Fibroblast of skin of back (primary cell): ENCODE measurements around the gene HDHD2. TPM values are rescaled to one million over a fixed set of nuclear protein-coding genes. Genes with fewer than 3 reads are reported as not detected.
"Not testable (repeated sequence)": the region's sequence is repeated elsewhere in the genome, so short reads cannot be mapped to it uniquely, and the experiment has no call there.

Source experiments
- DNase-seq: peaks from one replicate; pipeline ENCODE4 v3.0.0-alpha.2; 2013
- polyA plus RNA-seq, 2 experiments: library from polyadenylated mRNA; unstranded; fragments of 120-200 nt; gene quantifications; one replicate each; pipeline ENCODE4 v1.2.1, GENCODE V29; 2013; ENCODE audit not compliant: insufficient read length in 2 of 2

HDHD2 gene, protein sequence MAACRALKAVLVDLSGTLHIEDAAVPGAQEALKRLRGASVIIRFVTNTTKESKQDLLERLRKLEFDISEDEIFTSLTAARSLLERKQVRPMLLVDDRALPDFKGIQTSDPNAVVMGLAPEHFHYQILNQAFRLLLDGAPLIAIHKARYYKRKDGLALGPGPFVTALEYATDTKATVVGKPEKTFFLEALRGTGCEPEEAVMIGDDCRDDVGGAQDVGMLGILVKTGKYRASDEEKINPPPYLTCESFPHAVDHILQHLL
- 9.7 TPM for polyA plus RNA-seq (2013, experiment 1 of 2; ENCODE audit: insufficient read length)
- polyA plus RNA-seq (2013, experiment 2 of 2; ENCODE audit: insufficient read length): 10.8 TPM

DNA sequence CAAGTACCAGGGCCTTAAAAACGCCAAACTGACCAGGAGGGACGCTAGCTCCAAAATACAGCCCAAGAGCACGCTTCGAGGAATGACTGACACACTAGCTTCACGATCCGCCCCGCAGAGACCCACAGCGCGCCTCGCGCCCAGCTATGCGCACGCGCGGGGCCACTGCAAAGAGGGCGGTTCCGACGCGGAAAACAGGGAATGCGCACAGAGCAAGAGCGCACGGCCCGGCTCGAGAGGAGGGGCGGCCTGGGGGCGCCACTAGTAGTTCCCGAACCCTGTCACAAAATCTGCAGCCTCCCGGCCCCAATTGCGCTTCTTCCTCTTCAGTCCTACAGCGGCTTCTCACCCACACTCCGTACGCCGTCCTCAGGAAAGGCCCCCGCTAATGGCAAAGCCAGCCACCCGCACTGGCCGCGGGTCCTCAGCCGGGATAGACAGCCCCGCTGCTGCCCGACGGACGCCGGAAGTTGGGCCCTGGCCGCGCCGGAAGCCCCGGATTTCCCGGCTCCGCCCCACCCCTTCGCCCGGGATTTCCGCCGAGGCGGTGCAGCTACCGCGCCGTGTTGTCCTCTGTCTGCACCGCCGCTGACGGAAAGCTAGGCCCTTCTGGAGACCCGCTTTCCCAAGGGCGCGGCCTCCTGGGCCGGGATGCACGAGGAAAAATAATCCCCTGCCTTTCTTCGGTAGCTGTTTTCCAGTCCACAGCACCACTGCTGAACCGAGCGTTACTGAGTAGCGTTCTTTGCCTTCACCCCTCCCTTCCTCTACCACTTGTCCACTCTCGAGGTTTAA, at the start of gene HDHD2:
TSS of gene HDHD2 (minus strand) at position 472 of the 795 bp plus-strand sequence. CDS start 14,061 bp downstream, outside the sequence.
- peak; percentile 82 for DNase-seq

DNA sequence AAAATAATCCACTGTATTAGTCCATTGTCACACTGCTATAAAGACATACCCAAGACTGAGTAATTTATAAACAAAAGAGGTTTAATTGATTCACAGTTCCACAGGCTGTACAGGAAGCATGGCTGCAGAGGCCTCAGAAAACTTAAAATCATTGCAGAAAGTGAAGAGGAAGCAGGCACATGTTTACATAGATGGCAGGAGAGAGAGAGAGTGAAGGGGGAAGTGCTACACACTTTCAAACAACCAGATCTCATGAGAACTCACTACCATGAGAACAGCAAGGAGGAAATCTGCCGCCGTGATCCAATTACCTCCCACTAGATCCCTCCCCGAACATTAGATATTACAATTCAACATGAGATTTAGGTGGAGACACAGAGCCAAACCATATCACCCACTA, 45.7 kb upstream of the HDHD2 start:
- DNase-seq: not testable (repeated sequence)

DNA sequence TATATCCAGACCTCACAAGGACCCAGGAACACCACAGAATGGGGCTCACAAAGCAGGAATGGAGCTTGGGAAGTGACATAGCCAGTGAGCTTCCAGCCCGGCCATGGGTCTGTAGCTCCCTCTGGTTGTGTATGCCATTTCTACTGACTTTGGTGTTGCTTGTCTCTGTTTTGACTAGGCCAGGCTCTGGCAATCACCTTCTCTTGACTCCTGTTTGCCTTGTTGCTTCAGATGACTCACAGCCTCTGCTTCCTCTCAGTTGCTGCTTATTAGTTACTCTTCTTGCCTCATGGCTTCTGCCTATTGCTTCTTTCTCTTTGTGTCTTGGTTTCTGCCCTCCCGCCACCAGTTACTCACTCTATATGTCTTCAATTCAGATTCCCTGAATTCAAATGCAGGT, 41.7 kb upstream of the HDHD2 start:
- no peak for DNase-seq

DNA sequence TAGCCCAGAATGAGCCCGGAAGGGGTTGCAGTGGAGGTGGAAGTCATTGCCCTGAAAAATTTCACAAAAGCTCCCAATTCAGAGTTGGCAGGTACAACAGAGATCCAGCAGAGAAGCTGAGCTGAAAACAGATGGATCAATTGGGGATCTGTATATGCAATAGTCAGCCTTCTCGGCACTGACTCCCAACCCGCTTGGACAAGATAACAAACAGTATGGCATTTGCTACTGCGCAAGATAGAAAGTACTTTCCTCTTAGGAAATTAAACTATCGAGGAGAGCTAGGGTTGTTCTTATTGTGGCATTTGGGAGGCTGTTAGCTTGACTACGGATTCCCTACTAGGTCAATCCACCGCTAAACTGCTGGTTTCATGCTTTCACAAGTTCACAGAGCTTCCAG, 37.4 kb upstream of the HDHD2 start:
- DNase-seq: no peak

- DNase-seq: peak; percentile 16
Observed at GRCh38 chr18:47184419-47185050, 34.2 kb upstream of the HDHD2 start.

GRCh38 chr18:47182156-47182555, 31.9 kb upstream of the HDHD2 start:
- DNase-seq: not testable (repeated sequence)

- no peak for DNase-seq
Observed at GRCh38 chr18:47180765-47181164, 30.5 kb upstream of the HDHD2 start.

DNA sequence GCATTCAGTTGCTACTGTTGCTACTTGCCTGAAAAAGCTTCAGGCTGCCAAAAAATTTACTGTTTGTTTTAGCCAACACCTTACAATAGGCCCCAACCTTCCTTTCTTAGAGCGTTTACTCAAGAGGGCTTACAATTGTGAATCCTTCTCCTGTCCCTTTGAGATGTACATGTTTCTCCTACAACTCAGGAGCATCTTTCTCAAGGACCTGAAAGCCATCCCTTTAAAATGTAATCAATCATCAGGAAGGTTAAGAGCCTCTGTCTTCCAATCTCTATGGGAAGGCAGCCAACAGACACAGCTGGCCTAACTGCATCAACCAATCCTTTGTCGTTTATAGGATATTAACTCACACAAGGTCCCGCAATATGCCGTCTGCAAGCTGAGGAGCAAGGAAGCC, 29.2 kb upstream of the HDHD2 start:
- DNase-seq: no peak

- DNase-seq: peak; percentile 91
Observed at GRCh38 chr18:47175898-47176575, 25.7 kb upstream of the HDHD2 start, which contains the start of gene IER3IP1. IER3IP1 (minus strand) TSS chr18:47176364; CDS start chr18:47176277, 87 bp downstream.

DNA sequence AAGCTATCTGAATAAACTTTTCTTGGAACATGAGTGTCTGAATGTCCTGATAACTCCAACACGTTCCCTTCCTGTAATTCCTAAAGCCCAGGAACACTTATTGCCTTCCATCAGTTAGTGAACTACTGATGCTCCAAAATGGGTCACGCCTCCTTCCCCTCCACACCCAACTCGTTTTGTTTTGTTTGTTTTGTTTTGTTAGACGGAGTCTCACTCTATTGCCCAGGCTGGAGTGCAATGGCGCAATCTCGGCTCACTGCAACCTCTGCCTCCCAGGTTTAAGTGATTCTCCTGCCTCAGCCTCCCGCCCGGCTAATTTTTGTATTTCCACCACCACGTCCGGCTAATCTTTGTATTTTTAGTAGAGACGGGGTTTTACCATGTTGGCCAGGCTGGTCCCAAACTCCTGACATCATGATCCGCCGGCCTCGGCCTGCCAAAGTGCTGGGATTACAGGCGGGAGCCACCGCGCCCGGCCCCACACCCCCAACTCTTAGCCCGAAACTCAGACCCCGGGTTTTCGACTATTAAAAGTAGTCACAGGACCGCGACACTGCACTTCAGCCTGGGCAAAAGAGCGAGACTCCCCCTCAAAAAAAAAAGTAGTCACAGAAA, 25.1 kb upstream of the HDHD2 start:
- DNase-seq: peak; percentile 27

GRCh38 chr18:47174545-47175116, 24.3 kb upstream of the HDHD2 start:
- DNase-seq: no peak

GRCh38 chr18:47172476-47172875, 22.2 kb upstream of the HDHD2 start:
- no peak for DNase-seq

GRCh38 chr18:47168913-47169312, 18.6 kb upstream of the HDHD2 start:
- DNase-seq: no peak

GRCh38 chr18:47168509-47168908, 18.2 kb upstream of the HDHD2 start:
- DNase-seq: no peak

DNA sequence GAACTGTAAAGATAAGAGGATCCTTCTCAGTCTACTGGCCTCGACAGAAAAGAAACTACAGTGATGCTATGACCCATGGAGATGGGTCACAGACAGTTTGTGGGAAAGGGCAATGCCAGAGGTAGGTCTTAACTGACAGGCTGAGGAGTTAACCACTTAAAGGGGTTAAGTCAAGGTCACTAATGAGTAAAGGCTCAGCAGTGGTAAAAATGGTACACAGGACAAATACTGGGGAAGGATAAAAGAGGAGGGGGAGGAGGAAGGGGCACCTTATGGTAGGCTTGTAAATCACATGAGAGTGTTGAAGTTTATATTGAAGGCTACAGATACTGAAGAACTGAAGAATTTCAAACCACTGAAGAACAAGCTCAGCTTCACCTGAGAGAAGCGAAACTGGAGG, 16.0 kb upstream of the HDHD2 start:
- no peak for DNase-seq

DNA sequence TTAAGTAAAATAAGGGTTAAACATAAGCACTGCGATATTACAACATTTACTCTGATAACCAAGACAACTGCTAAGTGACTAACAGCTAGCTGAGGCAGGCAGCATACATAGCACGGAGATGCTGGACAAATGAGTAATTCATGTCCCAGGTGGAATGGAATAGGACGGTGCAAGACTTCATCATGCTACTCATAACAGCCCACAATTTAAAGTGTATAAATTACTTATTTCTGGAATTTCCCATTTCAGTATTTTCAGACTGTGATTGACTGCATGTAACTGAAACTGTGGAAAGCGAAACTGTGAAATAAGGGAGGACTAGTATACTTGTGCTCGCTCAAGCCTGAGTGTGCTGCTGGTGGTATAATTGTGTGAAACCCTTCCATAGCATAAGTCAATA, 12.9 kb upstream of the HDHD2 start:
- peak; percentile 53 for DNase-seq

GRCh38 chr18:47160256-47160655, 10.0 kb upstream of the HDHD2 start:
- DNase-seq: no peak

DNA sequence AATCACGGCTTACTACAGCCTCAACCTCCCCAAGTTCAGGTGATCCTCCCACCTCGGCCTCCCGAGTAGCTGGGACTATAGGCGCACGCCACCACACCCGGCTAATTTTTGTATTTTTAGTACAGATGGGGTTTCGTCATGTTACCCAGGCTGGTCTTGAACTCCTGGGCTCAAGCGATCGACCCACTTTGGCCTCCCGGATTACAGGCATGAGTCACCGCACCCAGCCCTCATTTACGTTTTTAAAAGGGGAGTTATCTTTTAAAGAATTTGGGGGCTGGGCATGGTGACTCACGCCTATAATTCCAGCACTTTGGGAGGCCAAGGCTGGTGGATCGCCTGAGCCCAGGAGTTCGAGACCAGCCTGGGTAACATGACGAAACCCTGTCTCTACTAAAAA, 8.1 kb upstream of the HDHD2 start:
- DNase-seq: peak; percentile 61

DNA sequence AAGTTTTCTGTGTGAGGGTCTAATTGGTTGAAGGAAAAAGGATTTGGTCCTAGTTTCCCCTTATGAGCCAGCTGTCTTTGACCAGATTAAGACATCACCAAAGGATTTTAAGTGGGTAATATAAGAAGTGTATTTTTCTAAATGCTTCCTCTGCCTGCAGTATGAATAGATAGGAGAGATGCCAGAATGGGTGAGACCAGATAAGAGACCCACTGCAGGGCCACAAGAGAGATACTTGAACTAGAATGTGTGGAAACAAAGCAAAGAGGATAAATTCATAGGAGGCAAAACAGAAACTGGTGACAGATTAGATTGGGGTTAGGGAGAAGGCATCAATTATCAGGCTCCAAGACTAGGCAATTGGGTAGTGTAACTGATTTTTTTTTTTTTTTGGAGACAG, 1.1 kb upstream of the HDHD2 start:
- no peak for DNase-seq

DNA sequence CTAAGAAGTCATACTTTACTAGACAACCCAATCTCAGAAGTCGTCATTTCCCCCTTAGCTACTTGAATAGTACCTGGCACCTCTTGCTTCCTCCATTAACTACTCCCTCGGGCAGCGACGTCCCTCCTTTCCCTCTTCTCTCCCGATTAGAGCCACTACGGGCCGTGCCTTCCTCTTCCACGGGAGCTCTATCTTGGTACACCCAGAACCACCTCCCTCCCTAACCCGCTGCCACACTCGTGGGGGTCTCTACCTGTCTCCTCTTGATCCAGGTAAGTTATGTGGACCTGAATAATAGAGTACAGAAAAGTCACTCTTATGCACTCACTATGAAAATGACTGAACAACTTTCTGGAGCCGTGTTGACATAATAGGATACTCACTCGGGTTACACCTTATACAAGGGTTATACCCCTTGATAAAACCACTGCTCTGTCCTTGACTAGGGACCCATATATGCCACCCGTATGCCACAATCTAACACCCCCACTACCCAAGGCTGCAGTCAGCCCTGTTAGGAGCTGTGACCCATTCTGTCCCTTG, 595 bp upstream of the HDHD2 start:
- DNase-seq: no peak

DNA sequence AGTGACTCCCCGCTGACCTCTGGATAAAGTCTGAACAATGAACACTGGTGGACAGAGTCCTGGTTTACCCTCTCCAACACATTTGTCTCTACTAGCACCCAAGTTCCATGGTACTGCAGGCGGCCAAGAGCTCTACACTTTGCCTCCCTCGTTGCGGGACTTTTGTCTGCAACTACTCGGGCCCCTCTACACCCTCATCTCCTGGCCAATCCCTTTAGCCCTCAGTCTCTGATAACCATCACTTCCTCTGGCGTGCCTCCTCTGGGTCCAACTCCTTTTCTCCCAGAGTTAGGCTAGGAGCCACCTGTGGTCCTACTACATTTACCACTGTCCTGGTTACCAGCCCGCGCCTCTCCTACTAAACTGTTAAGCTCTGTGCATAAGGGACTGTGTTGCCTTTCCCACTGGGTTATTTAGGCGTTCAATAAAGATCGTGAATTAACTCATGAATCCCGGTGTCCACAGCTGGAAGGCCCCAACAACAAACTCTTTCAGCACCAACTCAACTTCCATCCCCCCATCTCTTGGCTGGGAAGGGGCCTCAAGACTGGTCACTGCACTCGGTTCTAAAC, 757 bp downstream of the HDHD2 start:
- no peak for DNase-seq
